Tibial nerve (tissue), 4 donors: ENCODE results near the gene LCT. TPM values are rescaled to one million over a fixed set of nuclear protein-coding genes. Genes with fewer than 3 reads are reported as not detected.
"Not testable (repeated sequence)": the region's sequence is repeated elsewhere in the genome, so short reads cannot be mapped to it uniquely, and the experiment has no call there.

Experiments
- DNase-seq, 2 donors: peaks; one replicate each; pipeline ENCODE4 v3.0.0-alpha.2; 2019; ENCODE audit warnings: low spot score in 2 of 2
- H3K27ac ChIP-seq, 4 donors: fragments of 200-600 bp; sonication (generic) in 3 of 4; one replicate each; pipeline ENCODE4 v1.5.1; 2017 to 2019; ENCODE audit warnings: mild to moderate bottlenecking in 1 of 4
- H3K27me3 ChIP-seq, 2 donors: fragments of 200-600 bp; sonication (generic) in 1 of 2; one replicate each; pipeline versions ENCODE4 v1.5.1 to v1.6.0; 2017 to 2019
- H3K36me3 ChIP-seq, 3 donors: fragments of 200-600 bp; sonication (generic); one replicate each; pipeline ENCODE4 v1.5.1; 2018 to 2019
- H3K4me1 ChIP-seq, 4 donors: fragments of 200-600 bp; sonication (generic) in 3 of 4; one replicate each; pipeline ENCODE4 v1.5.1; 2017 to 2019
- H3K4me3 ChIP-seq, 4 donors: fragments of 200-600 bp; sonication (generic) in 3 of 4; one replicate each; pipeline ENCODE4 v1.5.1; 2017 to 2019; ENCODE audit warnings: mild to moderate bottlenecking in 1 of 4, moderate library complexity in 1 of 4
- H3K9me3 ChIP-seq, 4 donors: fragments of 200-600 bp; sonication (generic) in 3 of 4; one replicate each; pipeline ENCODE4 v1.5.1; 2017 to 2019
- EP300 ChIP-seq, 2 donors: sonication (generic); formaldehyde crosslinking; IDR thresholded peaks; one replicate each; pipeline ENCODE4 v1.6.1; 2017; ENCODE audit warnings: antibody characterized with exemption in 2 of 2, mild to moderate bottlenecking in 1 of 2
- POLR2A ChIP-seq, 2 donors: fragments of 450-650 bp; IDR thresholded peaks; one replicate each; pipeline ENCODE4 v1.6.1; 2017; ENCODE audit warnings: antibody characterized with exemption in 2 of 2, mild to moderate bottlenecking in 2 of 2, moderate library complexity in 2 of 2
- WGBS, 2 donors: methylation state at CpG; one replicate each; pipeline ENCODE4 v1.1.5; 2018; 5-methylcytosine and 5-hydroxymethylcytosine counted together
- total RNA-seq, 4 donors: library from RNA; depleted of rRNA; stranded (reverse); fragments of >200 nt; gene quantifications; one replicate each; pipeline ENCODE4 v1.1.0, GENCODE V29; 2016
- TF ChIP-seq, protein P1 (sequence below), 5 experiments: fragments of 200-600 bp in 3 of 5; fragments of 450-650 bp in 2 of 5; sonication (generic) in 3 of 5; IDR thresholded peaks; one replicate each; pipeline ENCODE4 v1.5.1; 2016 to 2019; ENCODE audit warnings: antibody characterized with exemption in 5 of 5, mild to moderate bottlenecking in 3 of 5, moderate library complexity in 2 of 5

The LCT gene
- total RNA-seq: under 1 TPM in 1 of 4 donors, not detected in 3; under 0.01 TPM

GRCh38 chr2:135836596-135837270 is at the start of gene LCT:
Gene LCT, minus strand, starts transcription at chr2:135837184. Its CDS starts 15 bp downstream, at chr2:135837169.
- DNase-seq: no peak
- TF ChIP-seq POLR2A (IDR thresholded peaks at IDR 0.05) (no peak), EP300 (IDR thresholded peaks at IDR 0.05) (no peak)
- TF ChIP-seq, protein P1, sequence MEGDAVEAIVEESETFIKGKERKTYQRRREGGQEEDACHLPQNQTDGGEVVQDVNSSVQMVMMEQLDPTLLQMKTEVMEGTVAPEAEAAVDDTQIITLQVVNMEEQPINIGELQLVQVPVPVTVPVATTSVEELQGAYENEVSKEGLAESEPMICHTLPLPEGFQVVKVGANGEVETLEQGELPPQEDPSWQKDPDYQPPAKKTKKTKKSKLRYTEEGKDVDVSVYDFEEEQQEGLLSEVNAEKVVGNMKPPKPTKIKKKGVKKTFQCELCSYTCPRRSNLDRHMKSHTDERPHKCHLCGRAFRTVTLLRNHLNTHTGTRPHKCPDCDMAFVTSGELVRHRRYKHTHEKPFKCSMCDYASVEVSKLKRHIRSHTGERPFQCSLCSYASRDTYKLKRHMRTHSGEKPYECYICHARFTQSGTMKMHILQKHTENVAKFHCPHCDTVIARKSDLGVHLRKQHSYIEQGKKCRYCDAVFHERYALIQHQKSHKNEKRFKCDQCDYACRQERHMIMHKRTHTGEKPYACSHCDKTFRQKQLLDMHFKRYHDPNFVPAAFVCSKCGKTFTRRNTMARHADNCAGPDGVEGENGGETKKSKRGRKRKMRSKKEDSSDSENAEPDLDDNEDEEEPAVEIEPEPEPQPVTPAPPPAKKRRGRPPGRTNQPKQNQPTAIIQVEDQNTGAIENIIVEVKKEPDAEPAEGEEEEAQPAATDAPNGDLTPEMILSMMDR (IDR thresholded peaks at IDR 0.05): no peak
- Histone ChIP-seq H3K9me3 (no peaks in the 10 kb centered on the region), H3K36me3 (no peaks in the 10 kb centered on the region), H3K27ac (no peak within 1 kb of the TSS), H3K27me3 (no peaks in the 10 kb centered on the region), H3K4me3 (no peak within 1 kb of the TSS), H3K4me1 (peaks cover 0 to 24% (median 11%) of the 10 kb centered on the region in 4 donors)
- 95% methylated on average over 12 of the region's 12 CpGs for WGBS, 2 donors

- no peaks in the 10 kb centered on the region for H3K9me3 ChIP-seq
These were observed 48.7 kb upstream of the LCT start for GRCh38 chr2:135885709-135886108.

DNA sequence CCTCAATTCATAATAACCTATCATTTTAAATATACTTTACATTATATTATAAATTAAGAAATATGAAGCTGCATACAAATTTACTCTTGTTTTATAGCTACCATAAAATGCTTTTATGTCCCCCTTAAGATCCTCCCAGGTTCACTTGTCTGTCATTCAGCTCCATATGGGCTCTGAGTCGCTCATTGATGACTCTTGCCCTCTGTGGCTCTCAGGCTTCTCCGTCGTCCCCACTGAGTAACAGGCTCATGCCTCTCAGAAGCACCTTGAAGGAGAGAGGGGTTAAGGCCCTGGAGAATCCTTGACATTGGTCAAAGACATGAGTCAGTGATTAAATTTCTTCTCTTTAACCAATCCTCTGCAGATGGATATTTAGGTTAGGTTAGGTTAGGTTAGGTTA is 45.4 kb upstream of the LCT start:
- no peaks in the 10 kb centered on the region for H3K36me3 ChIP-seq
- DNase-seq: no peak
- 40 to 58% methylated on average over 3 of the region's 3 CpGs for WGBS, 2 donors
- no peaks in the 10 kb centered on the region for H3K9me3 ChIP-seq
- H3K4me1 ChIP-seq: no peaks in the 10 kb centered on the region
- H3K27me3 ChIP-seq: no peaks in the 10 kb centered on the region
- H3K4me3 ChIP-seq: no peak overlapping the region
- H3K27ac ChIP-seq: no peak overlapping the region
- TF ChIP-seq, protein P1 (IDR thresholded peaks at IDR 0.05): no peak
- TF ChIP-seq POLR2A (IDR thresholded peaks at IDR 0.05) (no peak), EP300 (IDR thresholded peaks at IDR 0.05) (no peak)

More at GRCh38 chr2:135885709-135886108, 48.7 kb upstream of the LCT start:
- Histone ChIP-seq H3K4me1 (no peaks in the 10 kb centered on the region), H3K4me3 (no peak overlapping the region), H3K36me3 (no peaks in the 10 kb centered on the region), H3K27me3 (no peaks in the 10 kb centered on the region), H3K27ac (no peak overlapping the region)
- no peak for DNase-seq
- 84 to 89% methylated on average over 4 of the region's 4 CpGs for WGBS, 2 donors
- TF ChIP-seq, protein P1 (IDR thresholded peaks at IDR 0.05): no peak
- TF ChIP-seq EP300 (IDR thresholded peaks at IDR 0.05) (no peak), POLR2A (IDR thresholded peaks at IDR 0.05) (no peak)

- H3K27me3 ChIP-seq, H3K36me3 ChIP-seq, H3K9me3 ChIP-seq, DNase-seq: not testable (repeated sequence)
- H3K4me3 ChIP-seq: peak overlapping the region in 3 of 4 donors; percentile 89 to 95 (median 94)
- 85 to 88% methylated on average over 15 of the region's 15 CpGs for WGBS, 2 donors
- peak overlapping the region in 2 of 4 donors; percentile 87 to 92 for H3K27ac ChIP-seq
- H3K4me1 ChIP-seq: peaks cover 0 to 25% (median 11%) of the 10 kb centered on the region in 4 donors
These were observed 39.8 kb upstream of the LCT start for GRCh38 chr2:135876770-135877169.

GRCh38 chr2:135876066-135876711 is 39.2 kb upstream of the LCT start, which contains the start of gene MCM6:
Gene MCM6, minus strand, starts transcription at chr2:135876443. Its CDS starts 78 bp downstream, at chr2:135876365.
- DNase-seq: peak; percentile 92 to 94
- WGBS, 2 donors: 1 to 5% methylated on average over 12 to 71 of the region's 71 CpGs
- Histone ChIP-seq H3K9me3 (no peaks in the 10 kb centered on the region), H3K27me3 (no peaks in the 10 kb centered on the region), H3K4me1 (peaks cover 0 to 25% (median 11%) of the 10 kb centered on the region in 4 donors), H3K27ac (peak within 1 kb of the TSS; percentile 87 to 94 (median 90)), H3K36me3 (peaks cover 0 to 14% (median 0%) of the 10 kb centered on the region in 3 donors), H3K4me3 (peak within 1 kb of the TSS; percentile 56 to 95 (median 92))
- TF ChIP-seq, protein P1 (IDR thresholded peaks at IDR 0.05): peak in 2 of 5 experiments; percentile 47 to 67
- TF ChIP-seq EP300 (IDR thresholded peaks at IDR 0.05) (peak in 1 of 2 donors; percentile 83), POLR2A (IDR thresholded peaks at IDR 0.05) (peak; percentile 11 to 66)
